Neuronal stem cell (in vitro differentiated cells): Measurements from ENCODE around the gene ORC3.

Experiments
- DNase-seq: peaks from one replicate; pipeline ENCODE4 v3.0.0-alpha.2; 2013; ENCODE audit warnings: low spot score
- H2AFZ ChIP-seq: one replicate; pipeline ENCODE4 v1.6.1; 2013; ENCODE audit warnings: mild to moderate bottlenecking, low read length, inconsistent platforms
- H2AK5ac ChIP-seq: 2 replicates; pipeline ENCODE4 v1.6.1; 2013; ENCODE audit warnings: low read depth, mild to moderate bottlenecking, inconsistent platforms, low read length, moderate library complexity, mixed read lengths
- H2BK120ac ChIP-seq: 2 replicates; pipeline ENCODE4 v1.6.1; 2013; ENCODE audit warnings: low read depth, mild to moderate bottlenecking, inconsistent platforms, low read length, moderate library complexity, mixed read lengths
- H2BK12ac ChIP-seq: one replicate; pipeline ENCODE4 v1.6.1; 2013; ENCODE audit warnings: low read length, inconsistent platforms
- H2BK15ac ChIP-seq: 2 replicates; pipeline ENCODE4 v1.6.1; 2013; ENCODE audit warnings: mild to moderate bottlenecking, low read length, inconsistent platforms, mixed read lengths
- H2BK5ac ChIP-seq: one replicate; pipeline ENCODE4 v1.6.1; 2013; ENCODE audit warnings: inconsistent platforms, mild to moderate bottlenecking, low read length, moderate library complexity
- H3K14ac ChIP-seq: one replicate; pipeline ENCODE4 v1.6.1; 2013; ENCODE audit warnings: low read length, inconsistent platforms
- H3K18ac ChIP-seq: 2 replicates; pipeline ENCODE4 v1.6.1; 2013; ENCODE audit warnings: low read length, inconsistent platforms
- H3K23ac ChIP-seq: 2 replicates; pipeline ENCODE4 v1.6.1; 2013; ENCODE audit warnings: low read depth, mild to moderate bottlenecking, mixed read lengths, low read length, inconsistent platforms; ENCODE audit not compliant: poor library complexity
- H3K27ac ChIP-seq: replicated peaks from 3 replicates; pipeline ENCODE4 v1.5.1; 2013; ENCODE audit warnings: low read length, inconsistent platforms
- H3K27me3 ChIP-seq, 3 experiments: 2 replicates each; pipeline ENCODE4 v1.6.1; 2013; ENCODE audit warnings: low read length in 3 of 3, mild to moderate bottlenecking in 2 of 3, inconsistent platforms in 1 of 3, low read depth in 1 of 3, mixed read lengths in 1 of 3, moderate library complexity in 1 of 3; ENCODE audit not compliant: control insufficient read depth in 3 of 3, insufficient read depth in 3 of 3
- H3K36me3 ChIP-seq, 2 donors: replicated peaks in 1 of 2; 2 replicates each; pipeline ENCODE4 v1.6.1; 2013; ENCODE audit warnings: low read length in 2 of 2; ENCODE audit not compliant: control insufficient read depth in 2 of 2, insufficient read depth in 2 of 2
- H3K4ac ChIP-seq: 2 replicates; pipeline ENCODE4 v1.6.1; 2013; ENCODE audit warnings: inconsistent platforms, mild to moderate bottlenecking, low read length, moderate library complexity
- H3K4me1 ChIP-seq, 2 donors: 1 replicate in 1 of 2; 2 replicates in 1 of 2; pipeline ENCODE4 v1.6.1; 2013; ENCODE audit warnings: low read length in 2 of 2, low read depth in 1 of 2; ENCODE audit not compliant: control insufficient read depth in 2 of 2, insufficient read depth in 1 of 2
- H3K4me2 ChIP-seq: one replicate; pipeline ENCODE4 v1.6.1; 2013; ENCODE audit warnings: mild to moderate bottlenecking, low read length, inconsistent platforms; ENCODE audit not compliant: insufficient read depth, poor library complexity, severe bottlenecking
- H3K4me3 ChIP-seq, 2 donors: 2 replicates each; pipeline ENCODE4 v1.5.1; 2013; ENCODE audit warnings: low read length in 2 of 2, mild to moderate bottlenecking in 2 of 2, inconsistent platforms in 1 of 2, moderate library complexity in 1 of 2
- H3K79me1 ChIP-seq: one replicate; pipeline ENCODE4 v1.6.1; 2013; ENCODE audit warnings: low read depth, mild to moderate bottlenecking, inconsistent platforms, low read length, moderate library complexity
- H3K9ac ChIP-seq: one replicate; pipeline ENCODE4 v1.6.1; 2013; ENCODE audit warnings: mild to moderate bottlenecking, low read depth, low read length, inconsistent platforms; ENCODE audit not compliant: poor library complexity
- H3K9me3 ChIP-seq, 2 donors: replicated peaks in 1 of 2; 2 replicates each; pipeline versions ENCODE3 to v1.6.1; 2013; ENCODE audit warnings: low read length in 2 of 2, mild to moderate bottlenecking in 2 of 2, inconsistent platforms in 1 of 2, low read depth in 1 of 2, mixed read lengths in 1 of 2, moderate library complexity in 1 of 2; ENCODE audit not compliant: control insufficient read depth in 2 of 2, insufficient read depth in 1 of 2
- H4K8ac ChIP-seq: one replicate; pipeline ENCODE4 v1.6.1; 2013; ENCODE audit warnings: low read depth, mild to moderate bottlenecking, inconsistent platforms, low read length, moderate library complexity
- H4K91ac ChIP-seq: one replicate; pipeline ENCODE4 v1.6.1; 2013; ENCODE audit warnings: low read length, low read depth, mild to moderate bottlenecking, inconsistent platforms; ENCODE audit not compliant: poor library complexity
- WGBS, 2 donors: extraction: QIAGEN DNeasy Blood & Tissue Kit; methylation state at CpG; one replicate each; pipeline ENCODE4 v1.1.7; 2013; ENCODE audit warnings: missing lambda C conversion rate in 2 of 2, mixed read lengths in 1 of 2; ENCODE audit not compliant: insufficient read length in 2 of 2, insufficient replicate concordance in 1 of 2; ENCODE audit errors: extremely low coverage in 2 of 2; 5-methylcytosine and 5-hydroxymethylcytosine counted together

Gene ORC3

DNA sequence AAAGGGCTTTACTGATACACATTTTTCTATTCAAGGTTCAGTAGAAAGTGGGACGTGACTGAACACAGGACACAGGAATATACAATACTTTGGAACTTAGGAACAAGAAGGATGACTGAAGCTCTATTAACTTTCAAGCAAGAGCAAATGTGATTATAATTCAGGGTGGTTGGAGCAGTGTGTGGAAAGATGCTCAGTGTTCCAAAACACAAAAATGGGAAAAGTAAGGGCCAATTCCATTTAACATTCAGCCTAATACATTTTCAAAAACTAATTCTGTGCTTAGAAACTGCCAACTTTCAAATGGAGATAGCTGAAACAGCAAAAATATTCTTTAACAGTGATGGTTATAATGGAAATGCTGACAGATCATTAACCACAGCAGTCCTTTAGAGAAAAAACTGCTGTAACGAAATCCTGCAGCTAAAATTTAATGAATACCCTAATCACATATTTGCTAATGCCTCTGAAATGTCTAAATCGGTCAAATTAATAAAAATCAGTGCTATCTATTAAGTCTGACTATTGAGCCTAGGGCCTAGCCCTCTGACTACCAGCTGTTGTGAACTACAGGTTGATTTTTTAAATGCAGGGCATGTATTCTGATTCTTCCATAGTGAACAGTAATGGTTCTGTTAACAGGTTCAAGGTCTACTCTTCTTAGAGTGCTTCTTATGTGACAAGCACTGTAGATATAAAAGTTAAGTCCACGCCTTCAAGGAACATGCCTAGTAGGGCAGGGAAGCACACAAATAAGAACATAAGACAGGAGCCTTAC, 46.0 kb upstream of the ORC3 start:
- H2AFZ ChIP-seq, result no peak overlapping the region
- no peak overlapping the region for H3K4ac ChIP-seq
- no peak for DNase-seq
- no peak overlapping the region for H3K27ac ChIP-seq
- H2AK5ac ChIP-seq, result no peak overlapping the region
- H3K4me2 ChIP-seq, result no peak overlapping the region
- H3K36me3 ChIP-seq, result peaks cover 10 to 91% of the 10 kb centered on the region in 2 donors
- H3K23ac ChIP-seq, result no peak overlapping the region
- H2BK12ac ChIP-seq, result no peak overlapping the region
- no peak overlapping the region for H3K4me3 ChIP-seq
- H3K79me1 ChIP-seq, result no peaks in the 10 kb centered on the region
- H3K18ac ChIP-seq, result no peak overlapping the region
- no peak overlapping the region for H2BK15ac ChIP-seq
- no CpG with 5 or more reads among the region's 4 CpGs for WGBS, 2 donors
- no peak overlapping the region for H3K9ac ChIP-seq
- H3K14ac ChIP-seq, result no peak overlapping the region
- H3K27me3 ChIP-seq, result no peaks in the 10 kb centered on the region
- H2BK120ac ChIP-seq, result no peak overlapping the region
- no peak overlapping the region for H2BK5ac ChIP-seq
- peaks cover 2 to 22% of the 10 kb centered on the region in 2 donors for H3K9me3 ChIP-seq
- H4K8ac ChIP-seq, result no peak overlapping the region
- no peak overlapping the region for H4K91ac ChIP-seq
- H3K4me1 ChIP-seq, result no peaks in the 10 kb centered on the region

DNA sequence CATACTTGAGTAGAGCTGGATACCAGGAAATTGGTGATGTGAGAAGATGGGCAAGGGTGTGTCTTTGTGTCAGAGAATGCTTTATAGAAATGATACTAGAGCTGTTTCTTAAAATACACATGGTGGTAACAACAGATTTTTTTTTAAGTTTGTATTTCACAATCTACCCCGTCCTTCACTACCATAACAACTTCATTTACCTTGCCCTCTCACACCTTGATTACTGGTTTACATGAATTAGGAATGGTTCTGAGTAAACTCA, 45.5 kb upstream of the ORC3 start:
- Histone ChIP-seq H2AFZ (no peak overlapping the region), H2BK5ac (no peak overlapping the region), H3K36me3 (peaks cover 8 to 90% of the 10 kb centered on the region in 2 donors), H3K27ac (no peak overlapping the region), H3K18ac (no peak overlapping the region), H3K79me1 (no peaks in the 10 kb centered on the region), H3K27me3 (no peaks in the 10 kb centered on the region), H3K9ac (no peak overlapping the region), H4K91ac (no peak overlapping the region), H3K4ac (no peak overlapping the region), H3K4me2 (no peak overlapping the region), H3K4me3 (no peak overlapping the region), H2BK120ac (no peak overlapping the region), H3K9me3 (peaks cover 2 to 18% of the 10 kb centered on the region in 2 donors), H2BK12ac (no peak overlapping the region), H3K14ac (no peak overlapping the region), H2BK15ac (no peak overlapping the region), H3K4me1 (no peaks in the 10 kb centered on the region), H3K23ac (no peak overlapping the region), H2AK5ac (no peak overlapping the region), H4K8ac (no peak overlapping the region)
- DNase-seq, result no peak
- WGBS, 2 donors, result 100% methylated on average over 1 of the region's 1 CpG; no CpG with 5 or more reads in 1 of the 2 donors

- H3K9me3 ChIP-seq, result no peaks in the 10 kb centered on the region
- H3K9ac ChIP-seq, result no peak overlapping the region
- H3K18ac ChIP-seq, result no peak overlapping the region
- no peak overlapping the region for H2AK5ac ChIP-seq
- H3K4ac ChIP-seq, result no peak overlapping the region
- H3K4me1 ChIP-seq, result no peaks in the 10 kb centered on the region
- no peak overlapping the region for H2BK15ac ChIP-seq
- H3K27ac ChIP-seq, result no peak overlapping the region
- H3K79me1 ChIP-seq, result no peaks in the 10 kb centered on the region
- no peak overlapping the region for H2BK120ac ChIP-seq
- H4K91ac ChIP-seq, result no peak overlapping the region
- H3K36me3 ChIP-seq, result peaks cover 4 to 95% of the 10 kb centered on the region in 2 donors
- no peak overlapping the region for H3K23ac ChIP-seq
- no peak overlapping the region for H3K4me3 ChIP-seq
- no peak overlapping the region for H2BK5ac ChIP-seq
- no CpG with 5 or more reads among the region's 2 CpGs for WGBS, 2 donors
- H2AFZ ChIP-seq, result no peak overlapping the region
- H3K4me2 ChIP-seq, result no peak overlapping the region
- H3K14ac ChIP-seq, result no peak overlapping the region
- no peaks in the 10 kb centered on the region for H3K27me3 ChIP-seq
- H4K8ac ChIP-seq, result no peak overlapping the region
- no peak overlapping the region for H2BK12ac ChIP-seq
- DNase-seq, result no peak
These were observed 38.1 kb upstream of the ORC3 start for GRCh38 chr6:87551799-87552198.

DNA sequence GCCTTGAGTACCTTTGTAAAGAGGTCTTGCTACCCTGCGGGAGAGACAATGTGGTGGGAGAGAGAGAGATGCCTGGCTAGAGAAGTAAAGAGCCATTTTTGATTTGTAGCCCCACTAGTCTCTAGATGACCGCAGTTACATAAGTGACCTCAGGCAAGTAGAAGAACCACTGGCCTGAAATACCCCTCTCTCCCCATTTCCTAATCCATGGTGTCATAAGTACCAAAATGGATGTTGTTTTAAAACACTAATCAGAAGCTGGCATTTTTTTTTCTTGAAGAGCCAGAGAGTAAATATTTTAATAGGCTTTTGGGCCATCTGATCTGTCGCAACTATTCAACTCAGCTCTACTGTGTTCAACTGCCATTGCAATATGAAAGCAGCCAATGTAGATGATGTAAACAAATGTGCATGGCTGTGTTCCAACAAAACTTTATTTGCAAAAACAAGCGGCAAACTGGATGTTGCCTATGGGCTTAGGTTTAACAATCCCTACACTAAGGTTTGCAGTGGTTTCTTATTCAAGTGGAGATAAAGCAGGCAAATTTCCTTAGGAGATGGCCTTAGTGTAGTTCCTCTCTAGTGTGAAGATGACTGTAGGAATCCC, 36.7 kb upstream of the ORC3 start:
- no peak for DNase-seq
- Histone ChIP-seq H3K4me1 (no peaks in the 10 kb centered on the region), H2BK5ac (no peak overlapping the region), H3K4me3 (no peak overlapping the region), H3K27ac (no peak overlapping the region), H3K23ac (no peak overlapping the region), H3K36me3 (peaks cover 4 to 95% of the 10 kb centered on the region in 2 donors), H3K9me3 (no peaks in the 10 kb centered on the region), H4K8ac (no peak overlapping the region), H3K14ac (no peak overlapping the region), H3K4me2 (no peak overlapping the region), H2AFZ (no peak overlapping the region), H4K91ac (no peak overlapping the region), H2BK120ac (no peak overlapping the region), H2AK5ac (no peak overlapping the region), H2BK15ac (no peak overlapping the region), H3K4ac (no peak overlapping the region), H3K18ac (no peak overlapping the region), H3K27me3 (no peaks in the 10 kb centered on the region), H3K79me1 (no peaks in the 10 kb centered on the region), H3K9ac (no peak overlapping the region), H2BK12ac (no peak overlapping the region)
- no CpG with 5 or more reads among the region's 4 CpGs for WGBS, 2 donors
